GM12878 (cell line): ENCODE measurements around the gene LRRC8B. TPM values are rescaled to one million over a fixed set of nuclear protein-coding genes. Genes with fewer than 3 reads are reported as not detected.

Experiments used
- ATAC-seq: fragments of 200-7000 bp; cut with Tn5 transposase; 3 replicates; pipeline ENCODE4 v1.9.1; 2020; ENCODE audit warnings: mild to moderate bottlenecking, moderate library complexity
- BruUV-seq: library from RNA; stranded (reverse); fragments of 400-500 nt; replicated peaks from 2 replicates; lab custom pipeline; 2021; lab: Mats Ljungman, UMichigan
- CTCF ChIA-PET: fragments of 300-600 bp; sonication (Branson Sonifier 250); formaldehyde crosslinking; extraction: SDS; loops from one replicate; lab custom pipeline; 2021; ENCODE audit warnings: inconsistent platforms; lab: Yijun Ruan, JAX
- POLR2A ChIA-PET: fragments of 350-600 bp; formaldehyde crosslinking; extraction: SDS; loops from one replicate; lab custom pipeline; 2021; ENCODE audit warnings: inconsistent platforms; lab: Charles Lee
- RAD21 ChIA-PET: fragments of 300-600 bp; sonication (Branson Sonifier 250); formaldehyde crosslinking; loops from one replicate; lab custom pipeline; 2023; ENCODE audit warnings: antibody characterized with exemption; ENCODE audit not compliant: unreplicated experiment; lab: Charles Lee
- SMC1A ChIA-PET: fragments of 300-600 bp; sonication (Branson Sonifier 250); formaldehyde crosslinking; loops from one replicate; lab custom pipeline; 2023; ENCODE audit not compliant: unreplicated experiment, uncharacterized antibody; lab: Charles Lee
- DNase-seq: peaks from one replicate; pipeline ENCODE4 v3.0.0-alpha.2; 2011; ENCODE audit warnings: low read depth, low spot score
- FAIRE-seq: peaks from 3 replicates; lab custom pipeline; 2011; peaks lifted over from hg19 to GRCh38; lab: Jason Lieb, UNC
- H2AFZ ChIP-seq: 2 replicates; pipeline ENCODE4 v1.6.0; 2011; ENCODE audit warnings: low read depth, low read length, control low read depth; ENCODE audit not compliant: control insufficient read depth
- H3K27ac ChIP-seq: 2 replicates; pipeline ENCODE4 v1.5.1; 2011; ENCODE audit warnings: control low read depth; ENCODE audit not compliant: control insufficient read depth, insufficient read depth
- H3K27me3 ChIP-seq, 2 experiments: replicated peaks in 1 of 2; 2 replicates each; pipeline versions ENCODE4 v1.6.0 to v1.6.1; 2011; ENCODE audit warnings: low read length in 1 of 2; ENCODE audit not compliant: control insufficient read depth in 2 of 2, insufficient read depth in 2 of 2
- H3K36me3 ChIP-seq, 2 experiments: 2 replicates each; pipeline ENCODE4 v1.5.1; 2011; ENCODE audit warnings: low read length in 1 of 2; ENCODE audit not compliant: control insufficient read depth in 2 of 2, insufficient read depth in 2 of 2
- H3K4me1 ChIP-seq: 2 replicates; pipeline ENCODE4 v1.6.1; 2011; ENCODE audit warnings: mild to moderate bottlenecking, low read length, moderate library complexity, mixed read lengths; ENCODE audit not compliant: control insufficient read depth, insufficient read depth
- H3K4me2 ChIP-seq: 2 replicates; pipeline ENCODE4 v1.6.0; 2011; ENCODE audit warnings: control low read depth; ENCODE audit not compliant: control insufficient read depth, insufficient read depth
- H3K4me3 ChIP-seq: fragments of 200-600 bp; sonication (generic); 2 replicates; pipeline ENCODE4 v1.5.1; 2016
- H3K79me2 ChIP-seq: 2 replicates; pipeline ENCODE4 v1.6.0; 2011; ENCODE audit warnings: low read length; ENCODE audit not compliant: control insufficient read depth, insufficient read depth
- H3K9ac ChIP-seq: 2 replicates; pipeline ENCODE4 v1.8.0; 2011; ENCODE audit warnings: low read length, control low read depth, mixed read lengths; ENCODE audit not compliant: control insufficient read depth, insufficient read depth
- H3K9me3 ChIP-seq: replicated peaks from 3 replicates; pipeline ENCODE4 v1.5.1; 2011; ENCODE audit warnings: mild to moderate bottlenecking, low read length; ENCODE audit not compliant: control insufficient read depth, insufficient read depth
- H4K20me1 ChIP-seq: 2 replicates; pipeline ENCODE4 v1.6.0; 2011; ENCODE audit not compliant: control insufficient read depth, insufficient read depth
- ASH2L ChIP-seq: fragments of 300-600, 200-600 bp; sonication (generic); IDR thresholded peaks from 2 replicates; pipeline ENCODE4 v1.6.1; 2017; ENCODE audit warnings: low read depth, mild to moderate bottlenecking, borderline replicate concordance
- BRCA1 ChIP-seq: IDR thresholded peaks from 2 replicates; pipeline ENCODE4 v1.6.1; 2011; ENCODE audit warnings: low read depth, low read length, improper control_type of control experiment
- CBFB ChIP-seq: IDR thresholded peaks from 2 replicates; pipeline ENCODE4 v1.6.1; 2016; ENCODE audit warnings: antibody characterized with exemption, low read depth
- CEBPB ChIP-seq, 2 experiments: fragments of 150-350 bp in 1 of 2; IDR thresholded peaks; 2 replicates each; pipeline ENCODE4 v1.6.1; 2012 to 2014; ENCODE audit warnings: low read depth in 2 of 2, low read length in 2 of 2, borderline replicate concordance in 1 of 2, inconsistent platforms in 1 of 2
- CHD4 ChIP-seq: fragments of 200-600 bp; sonication (generic); IDR thresholded peaks from 2 replicates; pipeline ENCODE4 v1.6.1; 2016; ENCODE audit warnings: mild to moderate bottlenecking
- FOXK2 ChIP-seq: fragments of 450-650 bp; IDR thresholded peaks from 2 replicates; pipeline ENCODE4 v1.6.1; 2017; ENCODE audit warnings: mild to moderate bottlenecking, moderate library complexity
- HCFC1 ChIP-seq: fragments of 150-350 bp; IDR thresholded peaks from 2 replicates; pipeline ENCODE4 v1.6.1; 2014; ENCODE audit warnings: low read length
- IKZF2 ChIP-seq, 2 experiments: fragments of 450-650 bp; IDR thresholded peaks; 2 replicates each; pipeline ENCODE4 v1.6.1; 2017; ENCODE audit warnings: mild to moderate bottlenecking in 2 of 2, moderate library complexity in 2 of 2
- KAT2A ChIP-seq: conservative IDR thresholded peaks from 2 replicates; pipeline ENCODE4 v1.6.1; 2011; ENCODE audit warnings: low read depth, low read length; ENCODE audit not compliant: control insufficient read depth
- KLF5 ChIP-seq: fragments of 450-650 bp; IDR thresholded peaks from 2 replicates; pipeline ENCODE4 v1.6.1; 2014; ENCODE audit warnings: mild to moderate bottlenecking; ENCODE audit not compliant: partially characterized antibody
- LARP7 ChIP-seq: fragments of 450-650 bp; IDR thresholded peaks from 2 replicates; pipeline ENCODE4 v1.6.1; 2017; ENCODE audit warnings: mild to moderate bottlenecking
- NRF1 ChIP-seq: conservative IDR thresholded peaks from 2 replicates; pipeline ENCODE4 v1.6.1; 2011; ENCODE audit warnings: mild to moderate bottlenecking, low read depth, low read length, improper control_type of control experiment
- RAD51 ChIP-seq: fragments of 450-650 bp; IDR thresholded peaks from 2 replicates; pipeline ENCODE4 v1.6.1; 2016; ENCODE audit warnings: moderate library complexity, mild to moderate bottlenecking, inconsistent platforms
- RUNX3 ChIP-seq: IDR thresholded peaks from 2 replicates; pipeline ENCODE4 v1.6.1; 2012; ENCODE audit warnings: low read length, inconsistent platforms
- TARDBP ChIP-seq: IDR thresholded peaks from 2 replicates; pipeline ENCODE4 v1.6.1; 2016; ENCODE audit warnings: borderline replicate concordance
- ZNF207 ChIP-seq: fragments of 450-650 bp; IDR thresholded peaks from 2 replicates; pipeline ENCODE4 v1.6.1; 2014; ENCODE audit warnings: antibody characterized with exemption, mild to moderate bottlenecking, borderline replicate concordance
- WGBS: methylation state at CpG from one replicate; pipeline ENCODE4 v1.1.6; 2016; ENCODE audit warnings: low lambda C conversion rate; ENCODE audit not compliant: insufficient replicate concordance, insufficient coverage; ENCODE audit errors: missing lambda C conversion rate; 5-methylcytosine and 5-hydroxymethylcytosine counted together
- in situ Hi-C: fragments of 300-500 bp; cut with MboI; formaldehyde crosslinking; loops from 9 replicates; pipeline ENCODE4 v1.14.3; 2018; ENCODE audit warnings: mixed read lengths
- intact Hi-C: fragments of 100-400 bp; cut with micrococcal nuclease; formaldehyde crosslinking; loops from one replicate; pipeline ENCODE4 v1.14.2; 2022; ENCODE audit not compliant: unreplicated experiment
- polyA plus RNA-seq, 11 experiments: library from polyadenylated mRNA; depleted of rRNA in 4 of 11; unstranded in 6 of 11; stranded (reverse) in 5 of 11; fragments of >200 nt; fragmentation: Nextera tagmentation in 4 of 11; fragmentation: Illumina TruSeq in 1 of 11; extraction: Ambion mirVana in 4 of 11; extraction: Trizol in 1 of 11; gene quantifications; 1 replicate in 1 of 11; 2 replicates in 10 of 11; pipeline versions ENCODE4 v1.2.1 to v1.2.3, GENCODE V29; 2011 to 2016; ENCODE audit warnings: inconsistent platforms in 2 of 11, missing spikeins in 2 of 11, low read depth in 1 of 11
- total RNA-seq, 4 experiments: library from RNA; depleted of rRNA in 3 of 4; stranded (reverse); fragments of >200 nt in 3 of 4; fragmentation: Illumina TruSeq in 1 of 4; extraction: Trizol in 1 of 4; gene quantifications; 2 replicates each; pipeline versions ENCODE4 v1.2.1 to v1.2.3, GENCODE V29; 2013 to 2021
- TF ChIP-seq, protein P1 (sequence below): fragments of 450-650 bp; IDR thresholded peaks from 2 replicates; pipeline ENCODE4 v1.6.1; 2018; ENCODE audit warnings: mild to moderate bottlenecking, low read depth, moderate library complexity; ENCODE audit not compliant: partially characterized antibody
- TF ChIP-seq, protein P2 (sequence below): fragments of 450-650 bp; IDR thresholded peaks from 2 replicates; pipeline ENCODE4 v1.6.1; 2017; ENCODE audit warnings: mild to moderate bottlenecking, low read depth, inconsistent platforms; ENCODE audit not compliant: poor library complexity, severe bottlenecking
- TF ChIP-seq, protein P3 (sequence below): IDR thresholded peaks from 2 replicates; pipeline ENCODE4 v1.6.1; 2012; ENCODE audit warnings: low read depth, low read length, improper control_type of control experiment

LRRC8B gene
- total and polyA plus RNA-seq, 10 of the 15 experiments (the other 5 are each of a cell fraction or from before 2014, with no cell fraction given), result 1.3 to 9.2 (median 5.4) TPM

GRCh38 chr1:89557445-89557825, 32.8 kb downstream of the LRRC8B start:
- Histone ChIP-seq H3K4me2 (no peak overlapping the region), H3K27me3 (no peaks in the 10 kb centered on the region), H3K36me3 (no peaks in the 10 kb centered on the region), H3K79me2 (no peaks in the 10 kb centered on the region; the same call in 1 of the 2 replicates), H3K9ac (no peak overlapping the region), H2AFZ (no peak overlapping the region), H4K20me1 (no peaks in the 10 kb centered on the region), H3K27ac (no peak overlapping the region), H3K4me1 (peaks cover 4% of the 10 kb centered on the region; the same call in 1 of the 2 replicates), H3K9me3 (0 out of 3 replicates have a peak, but pooled peaks cover 2% of the 10 kb centered on the region), H3K4me3 (no peak overlapping the region)
- in situ Hi-C loops (no loop called here), intact Hi-C loops (no loop called here)
- POLR2A ChIA-PET, result no interaction called here
- CTCF ChIA-PET, result interaction anchor here (1.6 kb wide), 1 partner anchor 15 kb away, joined by 4 read pairs; no protein-coding TSS in a partner anchor
- TF ChIP-seq, protein P1, sequence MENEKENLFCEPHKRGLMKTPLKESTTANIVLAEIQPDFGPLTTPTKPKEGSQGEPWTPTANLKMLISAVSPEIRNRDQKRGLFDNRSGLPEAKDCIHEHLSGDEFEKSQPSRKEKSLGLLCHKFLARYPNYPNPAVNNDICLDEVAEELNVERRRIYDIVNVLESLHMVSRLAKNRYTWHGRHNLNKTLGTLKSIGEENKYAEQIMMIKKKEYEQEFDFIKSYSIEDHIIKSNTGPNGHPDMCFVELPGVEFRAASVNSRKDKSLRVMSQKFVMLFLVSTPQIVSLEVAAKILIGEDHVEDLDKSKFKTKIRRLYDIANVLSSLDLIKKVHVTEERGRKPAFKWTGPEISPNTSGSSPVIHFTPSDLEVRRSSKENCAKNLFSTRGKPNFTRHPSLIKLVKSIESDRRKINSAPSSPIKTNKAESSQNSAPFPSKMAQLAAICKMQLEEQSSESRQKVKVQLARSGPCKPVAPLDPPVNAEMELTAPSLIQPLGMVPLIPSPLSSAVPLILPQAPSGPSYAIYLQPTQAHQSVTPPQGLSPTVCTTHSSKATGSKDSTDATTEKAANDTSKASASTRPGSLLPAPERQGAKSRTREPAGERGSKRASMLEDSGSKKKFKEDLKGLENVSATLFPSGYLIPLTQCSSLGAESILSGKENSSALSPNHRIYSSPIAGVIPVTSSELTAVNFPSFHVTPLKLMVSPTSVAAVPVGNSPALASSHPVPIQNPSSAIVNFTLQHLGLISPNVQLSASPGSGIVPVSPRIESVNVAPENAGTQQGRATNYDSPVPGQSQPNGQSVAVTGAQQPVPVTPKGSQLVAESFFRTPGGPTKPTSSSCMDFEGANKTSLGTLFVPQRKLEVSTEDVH, result no peak
- no peak for TF ChIP-seq TARDBP
- no peak for TF ChIP-seq ZNF207
- no peak for TF ChIP-seq IKZF2 (IDR thresholded peaks at IDR 0.05)
- no peak for TF ChIP-seq RAD51
- TF ChIP-seq FOXK2, result no peak
- TF ChIP-seq, protein P2, sequence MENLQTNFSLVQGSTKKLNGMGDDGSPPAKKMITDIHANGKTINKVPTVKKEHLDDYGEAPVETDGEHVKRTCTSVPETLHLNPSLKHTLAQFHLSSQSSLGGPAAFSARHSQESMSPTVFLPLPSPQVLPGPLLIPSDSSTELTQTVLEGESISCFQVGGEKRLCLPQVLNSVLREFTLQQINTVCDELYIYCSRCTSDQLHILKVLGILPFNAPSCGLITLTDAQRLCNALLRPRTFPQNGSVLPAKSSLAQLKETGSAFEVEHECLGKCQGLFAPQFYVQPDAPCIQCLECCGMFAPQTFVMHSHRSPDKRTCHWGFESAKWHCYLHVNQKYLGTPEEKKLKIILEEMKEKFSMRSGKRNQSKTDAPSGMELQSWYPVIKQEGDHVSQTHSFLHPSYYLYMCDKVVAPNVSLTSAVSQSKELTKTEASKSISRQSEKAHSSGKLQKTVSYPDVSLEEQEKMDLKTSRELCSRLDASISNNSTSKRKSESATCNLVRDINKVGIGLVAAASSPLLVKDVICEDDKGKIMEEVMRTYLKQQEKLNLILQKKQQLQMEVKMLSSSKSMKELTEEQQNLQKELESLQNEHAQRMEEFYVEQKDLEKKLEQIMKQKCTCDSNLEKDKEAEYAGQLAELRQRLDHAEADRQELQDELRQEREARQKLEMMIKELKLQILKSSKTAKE, result no peak
- TF ChIP-seq BRCA1, result no peak
- TF ChIP-seq NRF1, result no peak
- no peak for TF ChIP-seq ASH2L
- no peak for TF ChIP-seq LARP7
- TF ChIP-seq CHD4, result no peak
- no peak for TF ChIP-seq KAT2A
- no peak for TF ChIP-seq HCFC1
- no peak for TF ChIP-seq CBFB
- no peak for TF ChIP-seq RUNX3
- TF ChIP-seq KLF5, result no peak
- TF ChIP-seq CEBPB (IDR thresholded peaks at IDR 0.05; ENCODE audit: borderline replicate concordance in 1 of 2, low read depth in 2 of 2, low read length in 2 of 2), result no peak
- TF ChIP-seq, protein P3, sequence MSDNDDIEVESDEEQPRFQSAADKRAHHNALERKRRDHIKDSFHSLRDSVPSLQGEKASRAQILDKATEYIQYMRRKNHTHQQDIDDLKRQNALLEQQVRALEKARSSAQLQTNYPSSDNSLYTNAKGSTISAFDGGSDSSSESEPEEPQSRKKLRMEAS, result no peak
- RAD21 ChIA-PET, result no interaction called here
- SMC1A ChIA-PET, result interaction anchor here (1.0 to 1.5 kb wide), 2 partner anchors 8 to 17 kb away, joined by 3 to 5 read pairs; no protein-coding TSS in a partner anchor
- WGBS, result 98% methylated on average over 3 of the region's 3 CpGs
- no peak for ATAC-seq
- no TSS peak for BruUV-seq
- no peak for FAIRE-seq
- no peak for DNase-seq
